Nephron (organoid): ENCODE measurements around the gene ZNF593OS.

Source experiments
- H3K27ac Mint-ChIP-seq, 3 experiments: 2 replicates each; pipeline ENCODE4 v1.8.0; 2020; ENCODE audit warnings: mixed read lengths in 3 of 3, mild to moderate bottlenecking in 2 of 3, moderate library complexity in 1 of 3
- H3K27me3 Mint-ChIP-seq: 2 replicates; pipeline ENCODE4 v1.8.0; 2021; ENCODE audit warnings: low read depth, mild to moderate bottlenecking, moderate library complexity, mixed read lengths
- H3K36me3 Mint-ChIP-seq: 2 replicates; pipeline ENCODE4 v1.8.0; 2020; ENCODE audit warnings: low read depth, mixed read lengths
- H3K4me1 Mint-ChIP-seq: 2 replicates; pipeline ENCODE4 v1.8.0; 2020; ENCODE audit warnings: mixed read lengths
- H3K4me3 Mint-ChIP-seq, 3 experiments: 2 replicates each; pipeline ENCODE4 v1.8.0; 2020; ENCODE audit warnings: mild to moderate bottlenecking in 3 of 3, mixed read lengths in 3 of 3, moderate library complexity in 2 of 3
- H3K9me3 Mint-ChIP-seq: 2 replicates; pipeline ENCODE4 v1.8.0; 2020; ENCODE audit warnings: mixed read lengths
- CTCF ChIP-seq, 3 experiments: fragments of 200-600 bp; sonication (generic); IDR thresholded peaks; one replicate each; pipeline ENCODE4 v1.5.0; 2021; ENCODE audit warnings: antibody characterized with exemption in 3 of 3; ENCODE audit not compliant: unreplicated experiment in 3 of 3

ZNF593OS gene

GRCh38 chr1:26171084-26172072 is at the start of gene ZNF593OS:
Gene ZNF593OS, minus strand, starts transcription at chr1:26171832. Its CDS starts 171 bp downstream, at chr1:26171661.
- Mint-ChIP-seq H3K36me3 (no peaks in the 10 kb centered on the region), H3K4me1 (peaks cover 13% of the 10 kb centered on the region), H3K27ac (no peak within 1 kb of the TSS), H3K4me3 (peak within 1 kb of the TSS; percentile 87 to 91 (median 89)), H3K27me3 (no peaks in the 10 kb centered on the region), H3K9me3 (no peaks in the 10 kb centered on the region)
- no peak for TF ChIP-seq CTCF (IDR thresholded peaks at IDR 0.05; ENCODE audit: unreplicated experiment in 3 of 3)

- TF ChIP-seq CTCF (IDR thresholded peaks at IDR 0.05; ENCODE audit: unreplicated experiment in 3 of 3), result no peak
- Mint-ChIP-seq H3K9me3 (no peaks in the 10 kb centered on the region), H3K36me3 (no peaks in the 10 kb centered on the region)
Measured at GRCh38 chr1:26221094-26221493, 49.5 kb upstream of the ZNF593OS start.

DNA sequence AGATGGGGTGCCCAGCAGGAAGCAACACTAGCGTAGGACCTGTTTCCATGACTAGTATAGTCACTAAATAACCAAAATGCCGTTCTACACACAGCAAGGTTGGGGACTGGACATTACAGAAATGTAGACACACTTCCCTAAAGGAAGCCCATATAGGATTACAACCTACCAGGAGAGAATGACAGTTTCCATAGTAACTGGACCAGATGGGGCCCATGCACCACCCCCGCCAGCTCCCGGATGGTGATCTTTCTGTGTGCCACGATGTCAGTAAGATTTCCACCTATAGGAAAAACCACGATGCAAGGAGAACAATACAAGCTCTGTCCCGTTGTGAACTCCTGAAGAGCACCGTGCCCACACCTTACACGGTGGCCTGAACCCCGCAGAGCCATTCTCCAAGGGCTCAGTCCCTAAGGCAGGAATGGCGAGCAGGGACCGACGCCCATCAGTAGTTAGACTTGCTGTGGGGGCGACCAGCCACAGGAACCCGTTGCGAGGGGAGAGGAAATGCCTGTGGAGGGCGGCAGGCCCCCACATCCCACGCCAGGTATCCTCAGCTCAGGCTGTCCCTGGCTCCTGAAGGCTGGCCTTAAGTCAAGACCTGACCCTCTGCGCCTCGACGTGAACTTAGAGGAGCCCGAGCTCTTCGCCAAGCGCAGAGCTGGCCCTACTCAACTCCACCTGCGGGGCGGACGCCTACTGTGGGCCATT is 48.7 kb upstream of the ZNF593OS start:
- Mint-ChIP-seq H3K36me3 (no peaks in the 10 kb centered on the region), H3K27ac (no peak overlapping the region), H3K4me1 (no peaks in the 10 kb centered on the region), H3K27me3 (peaks cover 28% of the 10 kb centered on the region), H3K9me3 (no peaks in the 10 kb centered on the region), H3K4me3 (no peak overlapping the region)
- TF ChIP-seq CTCF (IDR thresholded peaks at IDR 0.05; ENCODE audit: unreplicated experiment in 3 of 3), result no peak

More at GRCh38 chr1:26221094-26221493, 49.5 kb upstream of the ZNF593OS start:
- Mint-ChIP-seq H3K27me3 (peaks cover 36% of the 10 kb centered on the region), H3K4me1 (peaks cover 6% of the 10 kb centered on the region), H3K27ac (no peak overlapping the region), H3K4me3 (no peak overlapping the region)

- no peaks in the 10 kb centered on the region for H3K4me1 Mint-ChIP-seq
- no peaks in the 10 kb centered on the region for H3K36me3 Mint-ChIP-seq
- H3K27ac Mint-ChIP-seq, result no peak overlapping the region
- no peaks in the 10 kb centered on the region for H3K9me3 Mint-ChIP-seq
- peaks cover 22% of the 10 kb centered on the region for H3K27me3 Mint-ChIP-seq
- TF ChIP-seq CTCF (IDR thresholded peaks at IDR 0.05; ENCODE audit: unreplicated experiment in 3 of 3), result no peak
- no peak overlapping the region for H3K4me3 Mint-ChIP-seq
Measured at GRCh38 chr1:26218906-26219494, 47.4 kb upstream of the ZNF593OS start.

- Mint-ChIP-seq H3K27me3 (peaks cover 7% of the 10 kb centered on the region), H3K36me3 (no peaks in the 10 kb centered on the region), H3K9me3 (no peaks in the 10 kb centered on the region), H3K4me1 (peaks cover 5% of the 10 kb centered on the region), H3K4me3 (no peak overlapping the region), H3K27ac (no peak overlapping the region)
- TF ChIP-seq CTCF (IDR thresholded peaks at IDR 0.05; ENCODE audit: unreplicated experiment in 3 of 3), result no peak
Measured at GRCh38 chr1:26215246-26215645, 43.6 kb upstream of the ZNF593OS start.
